IMR-90 (cell line): Measurements from ENCODE around the gene GRID1. TPM values are rescaled to one million over a fixed set of nuclear protein-coding genes. Genes with fewer than 3 reads are reported as not detected.

ENCODE experiments used
- ATAC-seq: fragments of 200-7000 bp; cut with Tn5 transposase; 2 replicates; pipeline ENCODE4 v1.9.1; 2020; ENCODE audit warnings: low read depth, mild to moderate bottlenecking, moderate library complexity
- BruUV-seq: library from RNA; stranded (reverse); fragments of 400-500 nt; replicated peaks from 2 replicates; lab custom pipeline; 2021; lab: Mats Ljungman, UMichigan
- CTCF ChIA-PET: fragments of 300-600 bp; formaldehyde crosslinking; extraction: SDS; loops from one replicate; lab custom pipeline; 2021; ENCODE audit warnings: antibody characterized with exemption; lab: Yijun Ruan, JAX
- POLR2A ChIA-PET: fragments of 300-600 bp; sonication (Branson Sonifier 250); formaldehyde crosslinking; loops from one replicate; lab custom pipeline; 2022; ENCODE audit warnings: antibody characterized with exemption; ENCODE audit not compliant: unreplicated experiment; lab: Charles Lee
- DNase-seq: peaks from one replicate; pipeline ENCODE4 v3.0.0; 2013
- H2AFZ ChIP-seq: replicated peaks from 2 replicates; pipeline ENCODE3; 2013; ENCODE audit warnings: low read length, mild to moderate bottlenecking; ENCODE audit not compliant: poor library complexity
- H2AK5ac ChIP-seq: 2 replicates; pipeline ENCODE4 v1.6.1; 2013; ENCODE audit warnings: low read depth, low read length, inconsistent platforms
- H2AK9ac ChIP-seq: replicated peaks from 2 replicates; pipeline ENCODE3; 2013; ENCODE audit warnings: mild to moderate bottlenecking, low read depth, low read length, moderate library complexity; ENCODE audit not compliant: poor library complexity
- H2BK120ac ChIP-seq: 2 replicates; pipeline ENCODE4 v1.6.1; 2013; ENCODE audit warnings: low read depth, low read length, inconsistent platforms
- H2BK15ac ChIP-seq: 3 replicates; pipeline ENCODE4 v1.6.1; 2013; ENCODE audit warnings: low read depth, low read length, inconsistent platforms
- H2BK20ac ChIP-seq: 2 replicates; pipeline ENCODE4 v1.6.1; 2013; ENCODE audit warnings: low read depth, mild to moderate bottlenecking, inconsistent platforms, low read length, moderate library complexity
- H2BK5ac ChIP-seq: 2 replicates; pipeline ENCODE4 v1.6.1; 2013; ENCODE audit warnings: mild to moderate bottlenecking, low read depth, low read length, inconsistent platforms; ENCODE audit not compliant: poor library complexity, severe bottlenecking
- H3K14ac ChIP-seq: replicated peaks from 2 replicates; pipeline ENCODE4 v1.6.1; 2013; ENCODE audit warnings: low read depth, low read length, inconsistent platforms
- H3K18ac ChIP-seq: 2 replicates; pipeline ENCODE4 v1.6.1; 2013; ENCODE audit warnings: low read depth, low read length, control low read depth
- H3K23ac ChIP-seq: 2 replicates; pipeline ENCODE4 v1.6.1; 2013; ENCODE audit warnings: low read depth, low read length, inconsistent platforms
- H3K27ac ChIP-seq: 2 replicates; pipeline ENCODE4 v1.5.1; 2013; ENCODE audit warnings: mild to moderate bottlenecking, control low read depth, low read length; ENCODE audit not compliant: insufficient read depth
- H3K27me3 ChIP-seq: 2 replicates; pipeline ENCODE4 v1.6.1; 2013; ENCODE audit warnings: low read length; ENCODE audit not compliant: control insufficient read depth, insufficient read depth
- H3K36me3 ChIP-seq: 2 replicates; pipeline ENCODE4 v1.6.1; 2013; ENCODE audit warnings: low read length, mixed read lengths; ENCODE audit not compliant: control insufficient read depth, insufficient read depth
- H3K4ac ChIP-seq: 2 replicates; pipeline ENCODE4 v1.6.1; 2013; ENCODE audit warnings: low read depth, low read length, inconsistent platforms
- H3K4me1 ChIP-seq: 2 replicates; pipeline ENCODE4 v1.6.1; 2013; ENCODE audit warnings: low read length, mixed read lengths; ENCODE audit not compliant: control insufficient read depth, insufficient read depth
- H3K4me2 ChIP-seq: 2 replicates; pipeline ENCODE4 v1.6.1; 2013; ENCODE audit warnings: low read depth, mild to moderate bottlenecking, control low read depth, low read length, moderate library complexity
- H3K4me3 ChIP-seq: 2 replicates; pipeline ENCODE4 v1.5.1; 2013; ENCODE audit warnings: low read depth, mild to moderate bottlenecking, control low read depth, low read length, moderate library complexity; ENCODE audit not compliant: insufficient read depth
- H3K56ac ChIP-seq: 2 replicates; pipeline ENCODE4 v1.6.1; 2013; ENCODE audit warnings: low read length, inconsistent platforms; ENCODE audit not compliant: insufficient read depth; ENCODE audit errors: extremely low read depth
- H3K79me1 ChIP-seq, 2 experiments: 2 replicates each; pipeline ENCODE4 v1.6.1; 2013; ENCODE audit warnings: low read length in 2 of 2, inconsistent platforms in 1 of 2, low read depth in 1 of 2
- H3K9ac ChIP-seq: 2 replicates; pipeline ENCODE4 v1.6.1; 2013; ENCODE audit warnings: low read depth, low read length, control low read depth
- H3K9me1 ChIP-seq: 2 replicates; pipeline ENCODE4 v1.6.1; 2013; ENCODE audit warnings: low read length, inconsistent platforms; ENCODE audit not compliant: insufficient read depth
- H3K9me3 ChIP-seq: 2 replicates; pipeline ENCODE4 v1.6.1; 2013; ENCODE audit warnings: low read length; ENCODE audit not compliant: control insufficient read depth, insufficient read depth
- H4K20me1 ChIP-seq: 2 replicates; pipeline ENCODE4 v1.6.1; 2013; ENCODE audit warnings: low read length, inconsistent platforms; ENCODE audit not compliant: insufficient read depth
- H4K5ac ChIP-seq: 2 replicates; pipeline ENCODE4 v1.6.1; 2013; ENCODE audit warnings: mild to moderate bottlenecking, low read depth, low read length, control low read depth
- H4K8ac ChIP-seq, 2 experiments: 2 replicates each; pipeline ENCODE4 v1.6.1; 2013; ENCODE audit warnings: low read depth in 2 of 2, low read length in 2 of 2, control low read depth in 1 of 2, inconsistent platforms in 1 of 2
- H4K91ac ChIP-seq: 2 replicates; pipeline ENCODE4 v1.6.1; 2013; ENCODE audit warnings: low read depth, low read length, inconsistent platforms; ENCODE audit not compliant: insufficient read depth
- BHLHE40 ChIP-seq: fragments of 150-350 bp; IDR thresholded peaks from 2 replicates; pipeline ENCODE4 v1.6.1; 2016; ENCODE audit warnings: mild to moderate bottlenecking, low read depth, low read length
- CHD1 ChIP-seq: IDR thresholded peaks from 2 replicates; pipeline ENCODE4 v1.6.1; 2012; ENCODE audit warnings: low read depth, low read length, improper control_type of control experiment
- CTCF ChIP-seq: conservative IDR thresholded peaks from 2 replicates; pipeline ENCODE4 v1.5.1; 2012; ENCODE audit warnings: mild to moderate bottlenecking, low read depth, low read length, improper control_type of control experiment
- FOS ChIP-seq: fragments of 150-350 bp; IDR thresholded peaks from 2 replicates; pipeline ENCODE4 v1.6.1; 2016; ENCODE audit warnings: low read depth, low read length
- MAFK ChIP-seq: IDR thresholded peaks from 2 replicates; pipeline ENCODE4 v1.6.1; 2012; ENCODE audit warnings: low read depth, low read length, improper control_type of control experiment
- NFE2L2 ChIP-seq: fragments of 150-350 bp; IDR thresholded peaks from 2 replicates; pipeline ENCODE4 v1.6.1; 2016; ENCODE audit warnings: low read depth, mild to moderate bottlenecking, low read length
- RAD21 ChIP-seq: IDR thresholded peaks from 2 replicates; pipeline ENCODE4 v1.6.1; 2012; ENCODE audit warnings: low read length, improper control_type of control experiment
- SMC3 ChIP-seq: fragments of 150-350 bp; IDR thresholded peaks from 2 replicates; pipeline ENCODE4 v1.6.1; 2016; ENCODE audit warnings: low read depth, mild to moderate bottlenecking, antibody characterized with exemption, low read length, moderate library complexity
- WGBS, 2 experiments: methylation state at CpG; one replicate each; pipeline versions ENCODE4 v1.1.5 to v1.1.7; 2013; ENCODE audit warnings: missing lambda C conversion rate in 2 of 2; ENCODE audit not compliant: insufficient read length in 1 of 2; ENCODE audit errors: extremely low coverage in 2 of 2; 5-methylcytosine and 5-hydroxymethylcytosine counted together
- dilution Hi-C: fragments of 300-500 bp; cut with HindIII; formaldehyde crosslinking; loops from one replicate; pipeline ENCODE4 v1.14.3; 2018; ENCODE audit warnings: low sequenced_read_pairs; ENCODE audit not compliant: unreplicated experiment
- in situ Hi-C: fragments of 300-500 bp; cut with MboI; formaldehyde crosslinking; loops from 3 replicates; pipeline ENCODE4 v1.14.3; 2019; ENCODE audit warnings: low sequenced_read_pairs, inconsistent platforms, mixed read lengths
- intact Hi-C: fragments of 100-400 bp; cut with micrococcal nuclease; formaldehyde crosslinking; loops from 2 replicates; pipeline ENCODE4 v1.10.0; 2022
- polyA plus RNA-seq, 3 experiments: library from polyadenylated mRNA; depleted of rRNA; stranded (reverse); fragments of >200 nt; gene quantifications; 2 replicates each; pipeline ENCODE4 v1.2.3, GENCODE V29; 2012; ENCODE audit warnings: low replicate concordance in 1 of 3
- total RNA-seq: library from RNA; depleted of rRNA; stranded (reverse); fragments of >200 nt; gene quantifications from 2 replicates; pipeline ENCODE4 v1.2.3, GENCODE V29; 2012
- TF ChIP-seq, protein P1 (sequence below): fragments of 150-350 bp; IDR thresholded peaks from 2 replicates; pipeline ENCODE4 v1.6.1; 2016; ENCODE audit warnings: low read depth, mild to moderate bottlenecking, low read length, moderate library complexity, borderline replicate concordance

The GRID1 gene
- total and polyA plus RNA-seq, 2 of the 4 experiments (the other 2 are of a cell fraction) = not detected

DNA sequence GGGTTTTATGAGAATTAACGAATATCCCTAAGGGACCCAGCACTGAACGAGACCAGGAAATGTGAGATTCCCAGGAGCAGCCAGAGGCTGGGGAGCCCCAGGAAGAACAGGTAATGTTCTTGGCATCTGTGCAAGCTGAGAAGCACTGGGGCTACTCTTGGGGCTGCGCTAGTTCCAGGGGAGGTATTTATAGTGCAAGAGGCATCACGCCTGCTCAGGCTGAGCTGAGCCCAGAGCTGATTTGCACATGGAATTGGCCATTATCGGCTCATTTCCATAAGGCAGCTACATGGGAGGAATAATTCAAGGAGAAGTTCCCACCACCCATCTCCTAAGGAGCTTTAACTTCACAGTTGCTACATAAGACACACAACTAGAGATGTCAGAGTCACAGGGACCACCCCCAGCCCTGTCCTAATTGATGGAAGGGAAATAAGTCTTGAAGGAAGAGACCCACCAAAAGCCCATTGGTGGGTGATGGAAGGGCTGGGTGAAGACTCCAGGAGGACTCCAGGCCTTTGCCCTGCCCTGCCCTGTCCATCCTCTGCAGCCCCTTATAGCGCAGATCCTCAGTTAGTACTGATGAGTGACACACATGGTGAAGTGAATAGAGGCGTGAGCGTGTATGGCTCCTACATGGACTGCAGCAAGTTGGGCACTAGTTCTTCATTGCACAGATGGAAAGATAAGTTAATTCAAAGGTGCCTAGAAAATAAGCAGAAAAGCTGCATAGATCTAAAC is 178.9 kb downstream of the GRID1 start:
- H3K27me3 ChIP-seq = no peaks in the 10 kb centered on the region
- no peaks in the 10 kb centered on the region for H4K20me1 ChIP-seq
- H2AK9ac ChIP-seq = no peak overlapping the region
- no peaks in the 10 kb centered on the region for H3K36me3 ChIP-seq
- no peaks in the 10 kb centered on the region for H3K79me1 ChIP-seq
- no peak overlapping the region for H4K5ac ChIP-seq
- no TSS peak for BruUV-seq
- H3K56ac ChIP-seq = no peak overlapping the region
- CTCF ChIA-PET = no interaction called here
- H2AK5ac ChIP-seq = no peak overlapping the region
- H3K4me1 ChIP-seq = no peaks in the 10 kb centered on the region
- no peaks in the 10 kb centered on the region for H3K9me1 ChIP-seq
- WGBS, 2 experiments = no CpG with 5 or more reads among the region's 8 CpGs
- no peak overlapping the region for H2BK15ac ChIP-seq
- H2BK120ac ChIP-seq = no peak overlapping the region
- TF ChIP-seq RAD21 = no peak
- TF ChIP-seq FOS = no peak
- TF ChIP-seq, protein P1, sequence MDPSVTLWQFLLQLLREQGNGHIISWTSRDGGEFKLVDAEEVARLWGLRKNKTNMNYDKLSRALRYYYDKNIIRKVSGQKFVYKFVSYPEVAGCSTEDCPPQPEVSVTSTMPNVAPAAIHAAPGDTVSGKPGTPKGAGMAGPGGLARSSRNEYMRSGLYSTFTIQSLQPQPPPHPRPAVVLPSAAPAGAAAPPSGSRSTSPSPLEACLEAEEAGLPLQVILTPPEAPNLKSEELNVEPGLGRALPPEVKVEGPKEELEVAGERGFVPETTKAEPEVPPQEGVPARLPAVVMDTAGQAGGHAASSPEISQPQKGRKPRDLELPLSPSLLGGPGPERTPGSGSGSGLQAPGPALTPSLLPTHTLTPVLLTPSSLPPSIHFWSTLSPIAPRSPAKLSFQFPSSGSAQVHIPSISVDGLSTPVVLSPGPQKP = no peak
- no peak for TF ChIP-seq CHD1
- no peak for TF ChIP-seq CTCF
- no peak for TF ChIP-seq SMC3
- no peak for TF ChIP-seq BHLHE40
- TF ChIP-seq MAFK = no peak
- no peak for TF ChIP-seq NFE2L2
- H4K91ac ChIP-seq = no peak overlapping the region
- POLR2A ChIA-PET = no interaction called here
- H3K4ac ChIP-seq = no peak overlapping the region
- in situ Hi-C loops (loop anchor here (25.0 kb wide), 1 partner anchor 400 kb away; no protein-coding TSS in a partner anchor), intact Hi-C loops (no loop called here), dilution Hi-C loops (no loop called here)
- no peak overlapping the region for H2BK5ac ChIP-seq
- no peak overlapping the region for H2AFZ ChIP-seq
- no peak overlapping the region for H3K27ac ChIP-seq
- H4K8ac ChIP-seq = no peak overlapping the region
- DNase-seq = no peak
- no peak overlapping the region for H3K4me2 ChIP-seq
- no peak overlapping the region for H3K4me3 ChIP-seq
- H3K23ac ChIP-seq = no peak overlapping the region
- H3K9ac ChIP-seq = no peak overlapping the region
- no peak overlapping the region for H3K14ac ChIP-seq
- H2BK20ac ChIP-seq = no peak overlapping the region
- no peaks in the 10 kb centered on the region for H3K9me3 ChIP-seq
- ATAC-seq = no peak
- H3K18ac ChIP-seq = no peak overlapping the region
